GM12801 (cell line): ENCODE data around the gene PRSS8.

Experiments used
- CTCF ChIP-seq: IDR thresholded peaks from one replicate; pipeline ENCODE4 v1.5.1; 2011; ENCODE audit warnings: control low read depth; ENCODE audit not compliant: insufficient read length; ENCODE audit errors: extremely low read depth

Gene PRSS8

DNA sequence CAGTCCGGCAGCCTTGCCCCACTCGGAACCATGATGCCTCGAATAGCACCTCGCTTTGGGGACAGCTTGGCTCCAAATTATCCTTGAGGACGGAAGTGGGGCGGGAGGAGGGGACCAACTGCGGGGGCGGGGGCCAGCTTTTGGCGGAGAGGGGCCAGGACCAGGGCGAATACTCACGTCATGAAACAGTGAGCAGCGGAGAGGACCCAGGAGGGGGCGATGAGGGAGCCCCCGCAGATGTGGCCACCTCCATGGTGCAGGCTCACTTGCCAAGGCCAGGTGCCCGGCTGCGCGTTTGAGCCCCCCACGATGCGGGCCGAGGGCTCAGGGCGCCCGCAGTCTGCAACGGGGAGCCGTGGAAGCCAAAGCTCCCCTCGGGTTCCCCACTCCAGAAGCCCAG, 13.4 kb upstream of the PRSS8 start:
- TF ChIP-seq CTCF, result no peak

DNA sequence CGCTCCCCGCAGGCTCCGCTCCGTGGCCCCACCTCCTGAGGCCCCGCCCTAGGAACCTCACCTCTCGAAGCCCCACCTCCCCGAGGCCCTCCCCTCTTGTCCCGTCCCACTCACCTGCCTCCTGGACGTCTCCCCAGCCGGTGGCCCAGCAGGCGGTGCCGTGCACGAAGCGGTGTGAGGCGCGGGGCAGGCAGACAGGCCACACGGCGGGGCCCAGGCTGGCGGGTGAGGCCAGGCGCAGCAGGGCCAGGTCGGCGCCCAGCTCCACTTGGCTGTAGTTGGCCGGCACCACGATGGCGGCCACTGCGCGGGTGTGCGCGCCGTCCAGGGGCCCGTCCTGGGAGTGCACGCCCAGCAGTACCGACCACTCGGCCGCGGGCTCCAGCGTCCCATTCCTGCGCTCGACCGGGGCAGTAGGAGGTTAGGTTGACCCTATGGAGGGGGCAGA, 12.8 kb upstream of the PRSS8 start:
- no peak for TF ChIP-seq CTCF

GRCh38 chr16:31147574-31147973, 12.0 kb upstream of the PRSS8 start:
- no peak for TF ChIP-seq CTCF

- no peak for TF ChIP-seq CTCF
Measured at GRCh38 chr16:31145398-31145990, 10.0 kb upstream of the PRSS8 start.

DNA sequence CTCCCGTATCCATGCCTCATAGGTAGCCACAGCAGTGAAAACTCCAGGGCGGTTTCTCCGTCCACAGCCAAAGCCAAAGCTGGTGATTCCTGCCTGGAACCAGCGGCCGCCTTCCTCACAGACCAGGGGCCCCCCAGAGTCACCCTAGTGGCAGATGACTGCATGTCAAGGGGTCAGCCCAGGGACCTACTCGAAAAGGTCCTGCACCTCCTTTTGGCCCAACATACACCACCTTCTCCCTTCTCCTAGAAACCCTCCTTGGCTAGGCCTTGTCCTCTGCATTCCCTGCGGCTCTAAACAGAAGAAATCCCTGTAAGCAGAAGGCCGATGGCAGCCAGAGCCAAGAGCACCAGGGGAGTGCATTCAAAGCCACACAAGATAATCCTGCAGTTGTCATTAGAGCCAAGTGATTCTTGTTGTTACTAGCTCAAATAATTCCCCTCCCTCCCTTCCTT, 8.2 kb upstream of the PRSS8 start:
- TF ChIP-seq CTCF, result no peak

- no peak for TF ChIP-seq CTCF
Measured at GRCh38 chr16:31143011-31143693, 7.6 kb upstream of the PRSS8 start.

DNA sequence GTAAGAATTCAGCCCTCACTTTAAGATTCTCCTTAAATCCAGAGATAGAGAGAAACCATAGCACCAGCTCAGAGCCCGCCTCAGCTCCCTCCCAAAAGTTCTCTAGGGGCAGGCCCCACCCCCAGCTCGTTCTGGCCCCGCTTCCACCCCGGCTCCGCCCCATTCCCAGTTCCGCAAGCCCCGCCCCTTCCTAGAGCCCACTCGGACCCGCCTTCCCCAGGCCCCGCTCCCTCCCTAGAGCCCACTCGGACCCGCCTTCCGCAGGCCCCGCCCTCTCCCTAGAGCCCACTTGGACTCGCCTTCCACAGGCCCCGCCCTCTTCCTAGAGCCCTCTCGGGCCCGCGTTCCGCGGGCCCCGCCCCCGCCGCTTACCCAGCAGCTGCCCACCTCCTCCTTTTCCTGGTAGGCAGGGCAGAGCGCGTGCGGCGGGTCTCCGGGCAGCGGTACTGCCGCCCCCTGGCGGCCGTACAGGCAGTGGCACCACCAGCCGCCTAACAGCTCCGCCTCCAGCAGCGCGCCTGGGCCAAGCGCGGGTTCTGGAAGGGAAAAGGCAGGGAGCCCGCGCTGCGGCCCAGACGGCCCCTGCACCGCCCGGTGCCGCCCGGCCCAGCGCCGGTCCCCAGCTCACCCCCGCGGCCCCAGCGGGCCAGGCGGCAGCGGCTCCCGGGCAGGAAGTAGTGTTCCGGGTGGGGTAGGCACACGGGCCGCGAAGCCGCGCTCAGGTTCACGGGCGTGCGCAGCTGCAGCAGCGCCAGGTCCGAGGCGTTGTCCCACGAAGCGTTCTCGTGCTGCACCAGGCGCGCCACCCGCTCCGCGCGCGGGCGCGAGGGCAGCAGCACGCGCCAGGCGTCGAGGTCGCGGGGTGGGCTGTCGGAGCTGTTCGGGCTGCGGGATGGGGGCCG, 6.8 kb upstream of the PRSS8 start:
- TF ChIP-seq CTCF, result no peak
